GM18520 (cell line): ENCODE data around the gene PDGFC.
"Not testable (repeated sequence)": the region's sequence is repeated elsewhere in the genome, so short reads cannot be mapped to it uniquely, and the experiment has no call there.

Experiments used
- ATAC-seq: cut with Tn5 transposase; IDR thresholded peaks from one replicate; pipeline ENCODE4 v1.9.1; 2021; ENCODE audit not compliant: unreplicated experiment

Gene PDGFC

DNA sequence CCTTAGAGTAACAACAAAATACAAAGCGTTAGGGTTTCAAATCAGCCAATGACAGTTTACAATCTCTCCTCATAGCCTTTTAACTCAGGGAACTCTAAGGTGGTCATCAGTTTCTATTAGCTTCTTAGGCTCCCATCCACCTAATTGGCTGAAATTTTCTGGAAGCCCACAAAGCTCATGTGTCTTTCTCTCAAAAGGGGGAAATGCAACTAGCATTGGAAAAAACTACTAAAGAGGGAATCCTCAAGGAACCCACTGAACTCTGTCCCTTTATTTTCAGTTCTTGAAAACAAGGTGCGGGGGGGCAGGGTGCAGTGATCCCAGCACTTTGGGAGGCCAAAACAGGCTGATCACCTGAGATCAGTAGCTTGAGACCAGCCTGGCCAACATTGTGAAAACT is 56.4 kb downstream of the PDGFC start:
- ATAC-seq: no peak

GRCh38 chr4:156913234-156913633 is 58.4 kb downstream of the PDGFC start:
- ATAC-seq: no peak

- ATAC-seq: no peak
Measured at GRCh38 chr4:156909010-156909409, 62.6 kb downstream of the PDGFC start.

DNA sequence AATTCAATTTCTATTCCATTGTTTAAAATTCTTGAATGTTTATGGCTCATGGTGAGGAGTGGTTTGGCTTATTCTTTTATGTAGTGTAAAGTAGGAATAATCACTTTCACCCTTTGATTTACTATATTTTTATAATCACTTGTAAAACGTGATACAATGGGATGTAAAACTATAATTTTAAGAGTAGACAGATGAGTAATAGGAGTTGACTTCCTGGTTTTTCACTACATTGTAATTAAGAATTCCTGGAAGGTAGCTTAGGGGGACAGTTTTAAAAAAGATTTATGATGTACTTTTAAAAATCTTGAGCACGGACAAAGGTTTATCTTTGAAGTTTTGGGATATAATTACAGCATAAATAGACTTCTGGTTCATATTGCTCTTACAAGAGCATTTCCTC is 65.3 kb downstream of the PDGFC start:
- no peak for ATAC-seq

DNA sequence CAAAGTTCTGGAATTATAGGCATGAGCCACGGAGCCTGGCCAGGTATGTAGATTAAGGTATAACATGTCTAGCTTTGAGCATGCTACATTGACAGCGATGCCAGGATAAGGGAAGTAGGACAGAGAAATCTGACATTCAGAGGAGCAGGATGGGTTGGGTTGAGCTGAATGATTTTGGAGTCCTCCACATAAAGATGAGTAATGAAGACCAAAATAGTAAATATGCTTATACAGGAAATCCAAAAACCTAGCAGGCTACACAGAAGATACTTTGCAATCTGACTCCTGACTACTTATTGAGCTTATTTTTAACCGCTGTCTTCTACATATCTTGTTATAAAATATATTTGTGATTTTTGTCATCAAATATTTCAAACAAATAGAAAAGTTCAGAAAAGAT is 69.7 kb downstream of the PDGFC start:
- ATAC-seq: no peak

- ATAC-seq: no peak
Measured at GRCh38 chr4:156898373-156899117, 73.1 kb downstream of the PDGFC start.

- ATAC-seq: no peak
Measured at GRCh38 chr4:156896527-156896926, 75.1 kb downstream of the PDGFC start.

GRCh38 chr4:156894234-156894633 is 77.4 kb downstream of the PDGFC start:
- no peak for ATAC-seq

DNA sequence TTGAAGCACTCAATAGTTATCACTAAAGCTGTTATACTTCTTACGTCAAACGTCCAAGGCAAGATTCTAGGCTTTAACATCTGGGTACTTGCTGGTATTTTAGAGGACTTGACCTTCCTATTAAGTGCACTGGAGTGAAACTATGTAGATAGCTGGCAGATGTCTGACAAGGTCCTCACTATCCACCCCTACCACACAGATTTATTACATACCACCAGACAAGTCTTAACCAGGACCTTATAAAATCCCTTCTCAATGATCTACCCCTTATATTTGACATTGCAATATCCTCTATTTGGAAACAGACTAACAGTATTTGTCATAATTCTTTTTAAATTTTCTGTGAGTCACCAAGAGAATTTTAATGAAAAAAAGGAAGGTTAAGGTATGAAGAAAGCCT is 78.8 kb downstream of the PDGFC start:
- ATAC-seq: no peak

- no peak for ATAC-seq
Measured at GRCh38 chr4:156889616-156890594, 81.7 kb downstream of the PDGFC start.

GRCh38 chr4:156888762-156889161 is 82.8 kb downstream of the PDGFC start:
- ATAC-seq: no peak

DNA sequence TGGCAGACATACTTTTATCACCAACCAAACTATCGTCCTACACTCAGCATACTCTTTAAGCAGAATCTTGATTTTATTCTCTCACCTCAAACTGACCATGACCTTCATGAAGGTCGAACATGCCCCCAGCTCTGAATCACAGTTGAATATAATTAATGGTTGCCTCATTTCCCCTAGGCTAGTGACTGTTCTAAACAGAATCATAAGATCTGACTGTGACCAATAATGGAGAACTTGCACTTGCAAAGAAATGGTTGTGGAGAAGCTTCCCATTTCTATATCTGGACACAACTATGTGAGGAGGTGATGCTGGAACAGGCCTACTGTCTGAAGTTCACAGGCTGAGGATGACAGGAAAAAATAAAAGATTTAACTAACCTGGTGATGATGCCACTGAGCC is 85.1 kb downstream of the PDGFC start:
- no peak for ATAC-seq

GRCh38 chr4:156885374-156885773 is 86.2 kb downstream of the PDGFC start:
- ATAC-seq: no peak

GRCh38 chr4:156884183-156884582 is 87.4 kb downstream of the PDGFC start:
- ATAC-seq: no peak

DNA sequence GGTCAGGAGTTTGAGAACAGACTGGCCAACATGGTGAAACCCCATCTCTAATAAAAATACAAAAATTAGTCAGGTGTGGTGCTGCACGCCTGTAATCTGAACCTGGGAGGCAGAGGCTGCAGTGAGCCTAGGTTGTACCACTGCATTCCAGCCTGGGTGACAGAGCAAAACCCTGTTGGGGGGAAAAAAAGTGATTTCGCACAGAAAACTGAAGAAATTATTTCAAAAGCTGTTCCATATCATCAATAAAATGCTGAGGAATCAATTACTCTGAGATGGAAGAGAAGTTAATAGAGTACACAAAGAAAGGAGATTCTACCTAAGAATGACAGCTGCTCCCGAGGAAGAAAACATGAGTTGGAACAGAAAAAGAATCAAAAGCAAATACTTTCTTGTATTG is 95.9 kb downstream of the PDGFC start:
- no peak for ATAC-seq

DNA sequence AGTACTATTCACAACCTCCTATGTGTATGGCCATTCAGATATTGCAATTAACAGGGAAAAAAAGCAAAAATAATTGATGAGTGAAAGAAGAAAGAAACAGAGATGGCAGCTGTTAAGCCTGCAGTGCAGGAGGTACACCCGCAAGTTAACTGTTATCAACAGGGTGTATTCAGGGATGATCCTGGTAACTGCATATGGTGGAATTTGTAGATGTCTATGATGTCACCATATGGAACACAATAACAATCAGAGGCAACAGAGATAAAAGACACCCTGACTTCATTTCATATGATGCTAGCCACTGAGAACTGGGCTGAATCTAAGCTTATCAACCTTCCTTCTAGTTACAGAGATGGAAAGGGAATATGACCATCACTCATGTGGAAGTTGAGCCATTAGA is 96.5 kb downstream of the PDGFC start:
- no peak for ATAC-seq

DNA sequence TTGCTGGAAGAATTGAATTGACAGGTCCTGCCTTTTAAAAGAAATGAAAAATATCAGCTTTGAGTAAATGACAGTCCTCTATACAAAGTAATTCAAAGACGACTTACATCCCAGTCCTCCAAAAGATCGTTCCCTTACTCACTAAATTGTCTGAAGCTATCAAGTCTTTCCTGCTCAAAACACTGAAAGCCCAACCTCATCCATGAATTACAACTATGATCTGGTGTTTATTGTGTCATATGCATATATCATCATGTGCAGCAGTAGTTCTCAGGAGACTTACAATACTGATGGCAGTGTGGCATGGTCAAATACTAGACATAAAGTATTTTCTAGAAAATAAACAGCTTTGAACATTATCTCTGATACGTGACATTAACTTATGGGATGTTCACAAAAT is 97.8 kb downstream of the PDGFC start:
- ATAC-seq: no peak

DNA sequence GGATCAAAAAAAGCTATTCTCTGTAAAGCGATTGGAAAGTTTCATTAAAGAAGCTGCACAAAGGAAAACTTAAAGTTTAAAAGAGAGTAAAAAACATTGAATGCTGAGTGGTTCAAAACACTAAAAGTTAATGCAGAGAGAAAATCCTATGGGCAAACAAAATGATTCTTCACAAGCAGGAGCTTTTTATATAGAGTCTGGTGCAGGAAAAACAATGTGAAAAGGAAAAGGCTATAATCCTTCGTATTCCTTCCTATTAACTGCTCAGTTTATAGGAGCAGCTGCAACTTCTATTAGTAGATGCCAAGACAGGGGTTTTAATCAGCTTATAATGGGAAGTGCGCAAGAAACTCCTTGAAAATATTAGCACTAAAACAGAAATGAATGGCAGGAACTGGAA is 100.7 kb downstream of the PDGFC start:
- no peak for ATAC-seq

GRCh38 chr4:156870131-156870530 is 101.5 kb downstream of the PDGFC start:
- ATAC-seq: no peak

DNA sequence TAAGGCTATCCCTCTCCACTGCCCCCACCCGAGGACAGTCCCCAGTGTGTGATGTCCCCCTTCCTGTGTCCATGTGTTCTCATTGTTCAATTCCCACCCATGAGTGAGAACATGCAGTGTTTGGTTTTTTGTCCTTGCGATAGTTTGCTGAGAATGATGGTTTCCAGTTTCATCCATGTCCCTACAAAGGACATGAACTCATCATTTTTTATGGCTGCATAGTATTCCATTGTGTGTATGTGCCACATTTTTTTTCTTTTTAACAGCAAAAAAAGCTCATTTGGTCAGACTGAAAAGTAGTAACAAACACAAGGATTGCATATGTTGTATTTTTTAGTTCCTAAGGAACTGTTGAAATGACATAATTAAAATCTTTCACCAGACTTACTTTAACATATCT is 105.5 kb downstream of the PDGFC start:
- not testable (repeated sequence) for ATAC-seq

GRCh38 chr4:156865451-156865850 is 106.1 kb downstream of the PDGFC start:
- ATAC-seq: no peak

GRCh38 chr4:156858071-156858470 is 113.5 kb downstream of the PDGFC start:
- ATAC-seq: no peak
